GM12878 (cell line): ENCODE measurements around the gene SEPTIN7. TPM values are rescaled to one million over a fixed set of nuclear protein-coding genes. Genes with fewer than 3 reads are reported as not detected.

Experiments used
- ASH2L ChIP-seq: fragments of 300-600, 200-600 bp; sonication (generic); IDR thresholded peaks from 2 replicates; pipeline ENCODE4 v1.6.1; 2017; ENCODE audit warnings: low read depth, mild to moderate bottlenecking, borderline replicate concordance
- BCLAF1 ChIP-seq: fragments of 450-650 bp; IDR thresholded peaks from 2 replicates; pipeline ENCODE4 v1.6.1; 2017; ENCODE audit warnings: antibody characterized with exemption, mild to moderate bottlenecking, moderate library complexity
- CBFB ChIP-seq: IDR thresholded peaks from 2 replicates; pipeline ENCODE4 v1.6.1; 2016; ENCODE audit warnings: antibody characterized with exemption, low read depth
- DPF2 ChIP-seq: fragments of 450-650 bp; IDR thresholded peaks from 2 replicates; pipeline ENCODE4 v1.6.1; 2017; ENCODE audit warnings: mild to moderate bottlenecking
- EED ChIP-seq: sonication (generic); IDR thresholded peaks from 2 replicates; pipeline ENCODE4 v1.6.1; 2016; ENCODE audit warnings: antibody characterized with exemption, low read depth
- FOS ChIP-seq: IDR thresholded peaks from 3 replicates; pipeline ENCODE4 v1.6.1; 2011; ENCODE audit warnings: borderline replicate concordance; ENCODE audit not compliant: insufficient read length; ENCODE audit errors: extremely low read depth
- GABPA ChIP-seq: IDR thresholded peaks from 2 replicates; pipeline ENCODE4 v1.6.1; 2014; ENCODE audit warnings: antibody characterized with exemption, low read depth, mild to moderate bottlenecking, inconsistent platforms
- GATAD2B ChIP-seq: fragments of 450-650 bp; conservative IDR thresholded peaks from 2 replicates; pipeline ENCODE4 v1.6.1; 2017; ENCODE audit warnings: low read depth, mild to moderate bottlenecking, moderate library complexity
- IRF3 ChIP-seq: fragments of 450-650 bp; IDR thresholded peaks from 2 replicates; pipeline ENCODE4 v1.6.1; 2014; ENCODE audit warnings: mild to moderate bottlenecking
- MTA3 ChIP-seq: IDR thresholded peaks from 2 replicates; pipeline ENCODE4 v1.6.1; 2012; ENCODE audit warnings: low read length, inconsistent platforms, borderline replicate concordance
- MYC ChIP-seq: IDR thresholded peaks from 2 replicates; pipeline ENCODE4 v1.6.1; 2011; ENCODE audit warnings: mild to moderate bottlenecking, low read length, moderate library complexity, inconsistent platforms; ENCODE audit not compliant: insufficient read depth, insufficient replicate concordance, insufficient read length, severe bottlenecking
- NBN ChIP-seq: fragments of 450-650 bp; IDR thresholded peaks from 2 replicates; pipeline ENCODE4 v1.6.1; 2016
- NFIC ChIP-seq: IDR thresholded peaks from 2 replicates; pipeline ENCODE4 v1.6.1; 2012; ENCODE audit warnings: low read depth, mild to moderate bottlenecking, inconsistent platforms, low read length, moderate library complexity
- NFXL1 ChIP-seq: fragments of 450-650 bp; IDR thresholded peaks from 2 replicates; pipeline ENCODE4 v1.6.1; 2017; ENCODE audit warnings: antibody characterized with exemption, mild to moderate bottlenecking, borderline replicate concordance
- NFYB ChIP-seq: IDR thresholded peaks from 2 replicates; pipeline ENCODE4 v1.6.1; 2011; ENCODE audit warnings: low read depth, mild to moderate bottlenecking, low read length, improper control_type of control experiment, moderate library complexity; ENCODE audit not compliant: insufficient read depth
- PML ChIP-seq: IDR thresholded peaks from 2 replicates; pipeline ENCODE4 v1.6.1; 2012; ENCODE audit warnings: low read length, inconsistent platforms
- RBBP5 ChIP-seq: fragments of 200-600 bp; sonication (generic); conservative IDR thresholded peaks from 2 replicates; pipeline ENCODE4 v1.6.1; 2016
- RELB ChIP-seq: fragments of 450-650 bp; IDR thresholded peaks from 2 replicates; pipeline ENCODE4 v1.6.1; 2017; ENCODE audit warnings: low read depth, mild to moderate bottlenecking, moderate library complexity
- SKIL ChIP-seq: fragments of 450-650 bp; IDR thresholded peaks from 2 replicates; pipeline ENCODE4 v1.6.1; 2017; ENCODE audit warnings: mild to moderate bottlenecking, low read depth, inconsistent platforms; ENCODE audit not compliant: poor library complexity, severe bottlenecking
- SMAD5 ChIP-seq: IDR thresholded peaks from 2 replicates; pipeline ENCODE4 v1.6.1; 2016; ENCODE audit warnings: antibody characterized with exemption, low read depth
- SMARCA5 ChIP-seq: fragments of 450-650 bp; IDR thresholded peaks from 2 replicates; pipeline ENCODE4 v1.6.1; 2017; ENCODE audit warnings: mild to moderate bottlenecking
- SREBF2 ChIP-seq: IDR thresholded peaks from 2 replicates; pipeline ENCODE4 v1.6.1; 2012; ENCODE audit warnings: mild to moderate bottlenecking, low read length
- SRF ChIP-seq, 2 experiments: IDR thresholded peaks; 2 replicates each; pipeline ENCODE4 v1.6.1; 2011; ENCODE audit warnings: low read depth in 2 of 2, low read length in 2 of 2, mild to moderate bottlenecking in 1 of 2, moderate library complexity in 1 of 2
- STAT1 ChIP-seq: fragments of 450-650 bp; conservative IDR thresholded peaks from 2 replicates; pipeline ENCODE4 v1.6.1; 2014; ENCODE audit warnings: antibody characterized with exemption, mild to moderate bottlenecking
- polyA plus RNA-seq, 11 experiments: library from polyadenylated mRNA; depleted of rRNA in 4 of 11; unstranded in 6 of 11; stranded (reverse) in 5 of 11; fragments of >200 nt; fragmentation: Nextera tagmentation in 4 of 11; fragmentation: Illumina TruSeq in 1 of 11; extraction: Ambion mirVana in 4 of 11; extraction: Trizol in 1 of 11; gene quantifications; 1 replicate in 1 of 11; 2 replicates in 10 of 11; pipeline versions ENCODE4 v1.2.1 to v1.2.3, GENCODE V29; 2011 to 2016; ENCODE audit warnings: inconsistent platforms in 2 of 11, missing spikeins in 2 of 11, low read depth in 1 of 11
- total RNA-seq, 4 experiments: library from RNA; depleted of rRNA in 3 of 4; stranded (reverse); fragments of >200 nt in 3 of 4; fragmentation: Illumina TruSeq in 1 of 4; extraction: Trizol in 1 of 4; gene quantifications; 2 replicates each; pipeline versions ENCODE4 v1.2.1 to v1.2.3, GENCODE V29; 2013 to 2021

SEPTIN7 gene
- total and polyA plus RNA-seq, 10 of the 15 experiments (the other 5 are each of a cell fraction or from before 2014, with no cell fraction given), result 176 to 787 (median 437) TPM

- TF ChIP-seq BCLAF1 (0 out of 2 replicates have a peak, but pooled peaks have one; percentile 15), EED (peak; percentile 91), SKIL (no peak), RELB (peak; percentile 79), SMARCA5 (0 out of 2 replicates have a peak, but pooled peaks have one; percentile 41), DPF2 (peak; percentile 52; the same call in 1 of the 2 replicates), PML (no peak), NFYB (no peak), RBBP5 (no peak), NFIC (peak; percentile 14; the same call in 1 of the 2 replicates), NFXL1 (no peak), FOS (no peak), MYC (no peak), MTA3 (no peak), CBFB (no peak), IRF3 (no peak), NBN (peak; percentile 37), GABPA (no peak), SMAD5 (no peak), STAT1 (no peak), SREBF2 (no peak), GATAD2B (peak; percentile 66; the same call in 1 of the 2 replicates), ASH2L (peak; percentile 75; the same call in 1 of the 2 replicates), SRF (IDR thresholded peaks at IDR 0.05; ENCODE audit: low read depth in 2 of 2, low read length in 2 of 2) (no peak)
These were observed 690 bp downstream of the SEPTIN7 start (continued) for GRCh38 chr7:35801392-35802101.
